HCT116 (cell line): ENCODE data around the gene PPIL4. TPM values are rescaled to one million over a fixed set of nuclear protein-coding genes. Genes with fewer than 3 reads are reported as not detected.

ENCODE experiments used
- ATAC-seq: fragments of 200-7000 bp; cut with Tn5 transposase; 2 replicates; pipeline ENCODE4 v1.9.1; 2020; ENCODE audit warnings: mild to moderate bottlenecking, moderate library complexity
- BruUV-seq: library from RNA; stranded (reverse); fragments of 400-500 nt; replicated peaks from 2 replicates; lab custom pipeline; 2021; lab: Mats Ljungman, UMichigan
- CTCF ChIA-PET: fragments of 300-600 bp; sonication (Branson Sonifier 250); formaldehyde crosslinking; loops from one replicate; lab custom pipeline; 2021; ENCODE audit warnings: antibody characterized with exemption; lab: Charles Lee
- POLR2A ChIA-PET: fragments of 300-600, 350-600 bp; sonication (Branson Sonifier 250); formaldehyde crosslinking; loops from one replicate; lab custom pipeline; 2021; ENCODE audit warnings: antibody characterized with exemption; lab: Charles Lee
- RAD21 ChIA-PET, 2 experiments: fragments of 300-600 bp; sonication (Branson Sonifier 250); formaldehyde crosslinking; loops; one replicate each; lab custom pipeline; 2023; ENCODE audit warnings: low total read pairs in 2 of 2; ENCODE audit not compliant: uncharacterized antibody in 2 of 2, unreplicated experiment in 2 of 2, low non-redundant PET in 1 of 2; lab: Charles Lee
- DNase-seq: peaks from one replicate; pipeline ENCODE4 v3.0.0-alpha.2; 2010; ENCODE audit warnings: low read depth, low spot score
- H2AFZ ChIP-seq: fragments of 200-600 bp; shearing (Covaris generic), sonication (generic); 2 replicates; pipeline ENCODE4 v1.6.1; 2017; ENCODE audit warnings: low read depth, mixed run types, mixed read lengths, antibody characterized with exemption, low read length; ENCODE audit not compliant: poor library complexity, severe bottlenecking
- H3K27ac ChIP-seq: 2 replicates; pipeline ENCODE4 v1.5.1; 2012; ENCODE audit warnings: low read depth, low read length
- H3K27me3 ChIP-seq: fragments of 200-600 bp; sonication (generic); 2 replicates; pipeline ENCODE4 v1.6.1; 2016; ENCODE audit warnings: mixed run types, low read length, mixed read lengths; ENCODE audit not compliant: insufficient read depth
- H3K36me3 ChIP-seq, 2 experiments: fragments of 200-500 bp in 1 of 2; fragments of 200-600 bp in 1 of 2; sonication (Bioruptor generic) in 1 of 2; sonication (generic) in 1 of 2; 2 replicates each; pipeline versions ENCODE4 v1.5.1 to v1.6.1; 2014 to 2016; ENCODE audit warnings: low read length in 2 of 2, inconsistent platforms in 1 of 2, mixed read lengths in 1 of 2, mixed run types in 1 of 2; ENCODE audit not compliant: insufficient read depth in 2 of 2, control insufficient read depth in 1 of 2
- H3K4me1 ChIP-seq, 2 experiments: fragments of 200-600 bp in 1 of 2; sonication (generic) in 1 of 2; 2 replicates each; pipeline versions ENCODE4 v1.5.1 to v1.6.1; 2012 to 2017; ENCODE audit warnings: low read length in 2 of 2, inconsistent platforms in 1 of 2, mild to moderate bottlenecking in 1 of 2, mixed read lengths in 1 of 2, mixed run types in 1 of 2, moderate library complexity in 1 of 2; ENCODE audit not compliant: insufficient read depth in 2 of 2, control insufficient read depth in 1 of 2
- H3K4me2 ChIP-seq: fragments of 200-600 bp; sonication (generic); 2 replicates; pipeline ENCODE4 v1.6.1; 2017; ENCODE audit warnings: mixed run types, low read length, mixed read lengths
- H3K4me3 ChIP-seq, 2 experiments: fragments of 200-600 bp in 1 of 2; sonication (generic) in 1 of 2; replicated peaks in 1 of 2; 2 replicates each; pipeline ENCODE4 v1.5.1; 2011 to 2016; ENCODE audit warnings: low read length in 2 of 2, control low read depth in 1 of 2, low read depth in 1 of 2, mild to moderate bottlenecking in 1 of 2, mixed read lengths in 1 of 2, mixed run types in 1 of 2
- H3K79me2 ChIP-seq: fragments of 200-600 bp; sonication (generic); 2 replicates; pipeline ENCODE4 v1.6.1; 2017; ENCODE audit warnings: mild to moderate bottlenecking, mixed run types, low read length, moderate library complexity, mixed read lengths; ENCODE audit not compliant: insufficient read depth
- H3K9ac ChIP-seq: fragments of 200-600 bp; sonication (generic); 2 replicates; pipeline ENCODE4 v1.6.1; 2016; ENCODE audit warnings: low read length, mixed read lengths
- H3K9me2 ChIP-seq: fragments of 200-600 bp; sonication (generic), shearing (Covaris generic); 2 replicates; pipeline ENCODE4 v1.6.1; 2017; ENCODE audit warnings: mixed run types, mild to moderate bottlenecking, moderate library complexity; ENCODE audit not compliant: insufficient read depth
- H3K9me3 ChIP-seq, 2 experiments: fragments of 200-500 bp in 1 of 2; fragments of 200-600 bp in 1 of 2; sonication (Bioruptor generic) in 1 of 2; sonication (generic) in 1 of 2; 2 replicates each; pipeline ENCODE4 v1.6.1; 2014 to 2017; ENCODE audit warnings: low read length in 2 of 2, mixed read lengths in 2 of 2, inconsistent platforms in 1 of 2, low read depth in 1 of 2, mild to moderate bottlenecking in 1 of 2, mixed run types in 1 of 2, moderate library complexity in 1 of 2; ENCODE audit not compliant: control insufficient read depth in 1 of 2, insufficient read depth in 1 of 2
- H4K20me1 ChIP-seq: fragments of 200-600 bp; sonication (generic), shearing (Covaris generic); 2 replicates; pipeline ENCODE4 v1.6.1; 2017; ENCODE audit warnings: mixed run types, mild to moderate bottlenecking, moderate library complexity; ENCODE audit not compliant: insufficient read depth
- CTCF ChIP-seq, 3 experiments: fragments of 200-600 bp in 1 of 3; sonication (generic) in 1 of 3; IDR thresholded peaks in 2 of 3; conservative IDR thresholded peaks in 1 of 3; 2 replicates each; pipeline ENCODE4 v1.5.1; 2012 to 2017; ENCODE audit warnings: low read depth in 2 of 3, low read length in 2 of 3, antibody characterized with exemption in 1 of 3, borderline replicate concordance in 1 of 3, control low read depth in 1 of 3, mild to moderate bottlenecking in 1 of 3, mixed read lengths in 1 of 3, mixed run types in 1 of 3, moderate library complexity in 1 of 3; ENCODE audit not compliant: insufficient read depth in 1 of 3
- EGR1 ChIP-seq: IDR thresholded peaks from 2 replicates; pipeline ENCODE4 v1.6.1; 2012; ENCODE audit warnings: low read depth
- ELF1 ChIP-seq: IDR thresholded peaks from 2 replicates; pipeline ENCODE4 v1.6.1; 2012; ENCODE audit warnings: low read depth, borderline replicate concordance
- JUND ChIP-seq: IDR thresholded peaks from 2 replicates; pipeline ENCODE4 v1.6.1; 2012
- POLR2A ChIP-seq: IDR thresholded peaks from 2 replicates; pipeline ENCODE4 v1.7.0; 2011; ENCODE audit warnings: borderline replicate concordance; ENCODE audit not compliant: insufficient read depth, insufficient read length; ENCODE audit errors: extremely low read depth
- RAD21 ChIP-seq: IDR thresholded peaks from 2 replicates; pipeline ENCODE4 v1.6.1; 2012; ENCODE audit warnings: low read depth, mild to moderate bottlenecking
- SP1 ChIP-seq: IDR thresholded peaks from 2 replicates; pipeline ENCODE4 v1.6.1; 2012; ENCODE audit warnings: low read depth
- SRF ChIP-seq: IDR thresholded peaks from 2 replicates; pipeline ENCODE4 v1.6.1; 2012; ENCODE audit warnings: low read depth
- TCF7L2 ChIP-seq: IDR thresholded peaks from 2 replicates; pipeline ENCODE4 v1.7.0; 2011; ENCODE audit warnings: borderline replicate concordance, inconsistent platforms; ENCODE audit not compliant: insufficient read depth, insufficient read length; ENCODE audit errors: extremely low read depth
- YY1 ChIP-seq: IDR thresholded peaks from 2 replicates; pipeline ENCODE4 v1.6.1; 2011; ENCODE audit warnings: low read length, low read depth, moderate library complexity, mild to moderate bottlenecking; ENCODE audit not compliant: insufficient replicate concordance; ENCODE audit errors: extremely low read depth
- ZNF274 ChIP-seq: fragments of 200-500 bp; sonication (Bioruptor generic); IDR thresholded peaks from 2 replicates; pipeline ENCODE4 v1.6.1; 2014; ENCODE audit warnings: mild to moderate bottlenecking, low read depth, low read length, inconsistent platforms
- intact Hi-C: fragments of 100-400 bp; cut with micrococcal nuclease; formaldehyde crosslinking; loops from 2 replicates; pipeline ENCODE4 v1.10.0; 2022
- total RNA-seq: library from RNA; stranded (reverse); gene quantifications from one replicate; pipeline ENCODE4 v1.2.1, GENCODE V29; 2021; ENCODE audit not compliant: unreplicated experiment

Gene PPIL4
- total RNA-seq, 1 experiment from 2014 or later, result 31.0 TPM

- no peak for TF ChIP-seq ZNF274
- no peak for TF ChIP-seq CTCF (IDR thresholded peaks at IDR 0.05 in 2 of 3, conservative IDR thresholded peaks at IDR 0.05 in 1 of 3; ENCODE audit: borderline replicate concordance in 1 of 3, insufficient read depth in 1 of 3, low read depth in 2 of 3, low read length in 2 of 3)
- no peak for TF ChIP-seq YY1
- TF ChIP-seq POLR2A, result no peak
- no peak for TF ChIP-seq TCF7L2
- TF ChIP-seq JUND, result no peak
- no peak for TF ChIP-seq SP1
- TF ChIP-seq ELF1, result no peak
- no peak for TF ChIP-seq EGR1
- TF ChIP-seq RAD21, result no peak
- no peak for TF ChIP-seq SRF
- ChIA-PET CTCF (interaction anchor here (1.8 kb wide), 1 partner anchor 26 kb away, joined by 5 read pairs; no protein-coding TSS in a partner anchor), POLR2A (no interaction called here), RAD21 (no interaction called here)
- H3K9me2 ChIP-seq, result no peaks in the 10 kb centered on the region
- peaks cover 8 to 10% of the 10 kb centered on the region in 2 experiments; a peak in 3 of 4 replicates for H3K4me1 ChIP-seq
- H3K4me2 ChIP-seq, result no peak overlapping the region
- H3K4me3 ChIP-seq, result no peak overlapping the region
- no TSS peak for BruUV-seq
- no peaks in the 10 kb centered on the region for H3K27me3 ChIP-seq
- no peak overlapping the region for H2AFZ ChIP-seq
- ATAC-seq, result no peak
- no peaks in the 10 kb centered on the region for H4K20me1 ChIP-seq
- H3K79me2 ChIP-seq, result no peaks in the 10 kb centered on the region
- intact Hi-C loops, result no loop called here
- no peaks in the 10 kb centered on the region for H3K36me3 ChIP-seq
- no peak overlapping the region for H3K27ac ChIP-seq
- DNase-seq, result no peak
- no peaks in the 10 kb centered on the region for H3K9me3 ChIP-seq
- H3K9ac ChIP-seq, result no peak overlapping the region
These were observed 87.6 kb downstream of the PPIL4 start for GRCh38 chr6:149458196-149458595.
